Psoas muscle (tissue), 8 donors: ENCODE results near the gene ZFP92. TPM values are rescaled to one million over a fixed set of nuclear protein-coding genes. Genes with fewer than 3 reads are reported as not detected.

Experiments used
- ATAC-seq, 4 donors: fragments of 200-7000 bp; cut with Tn5 transposase; one replicate each; pipeline ENCODE4 v1.9.1; 2020; ENCODE audit warnings: moderate library complexity in 3 of 4, mild to moderate bottlenecking in 2 of 4
- DNase-seq, 2 donors: peaks; one replicate each; pipeline ENCODE4 v3.0.0-alpha.2; 2020
- H3K27ac ChIP-seq: fragments of 200-600 bp; one replicate; pipeline ENCODE4 v1.8.0; 2022
- H3K27me3 ChIP-seq, 3 donors: fragments of 200-600 bp in 1 of 3; one replicate each; pipeline versions ENCODE4 v1.6.1 to v1.8.0; 2013 to 2022; ENCODE audit warnings: low read length in 2 of 3, mild to moderate bottlenecking in 2 of 3, moderate library complexity in 1 of 3; ENCODE audit not compliant: insufficient read depth in 3 of 3
- H3K36me3 ChIP-seq, 2 donors: fragments of 200-600 bp in 1 of 2; one replicate each; pipeline versions ENCODE4 v1.6.1 to v1.8.0; 2013 to 2022; ENCODE audit warnings: low read depth in 1 of 2, mild to moderate bottlenecking in 1 of 2, moderate library complexity in 1 of 2; ENCODE audit not compliant: insufficient read depth in 1 of 2
- H3K4me1 ChIP-seq: fragments of 200-600 bp; one replicate; pipeline ENCODE4 v1.8.0; 2022
- H3K4me3 ChIP-seq: fragments of 200-600 bp; one replicate; pipeline ENCODE4 v1.8.0; 2022; ENCODE audit warnings: mild to moderate bottlenecking
- H3K9me3 ChIP-seq: fragments of 200-600 bp; one replicate; pipeline ENCODE4 v1.8.0; 2022
- CTCF ChIP-seq: fragments of 200-600 bp; IDR thresholded peaks from one replicate; pipeline ENCODE4 v1.8.0; 2022; ENCODE audit warnings: antibody characterized with exemption
- WGBS, 3 donors: extraction: QIAGEN DNeasy Blood & Tissue Kit; methylation state at CpG; one replicate each; pipeline versions ENCODE4 v1.1.6 to v1.1.7; 2013; 5-methylcytosine and 5-hydroxymethylcytosine counted together
- intact Hi-C, 2 donors: fragments of 100-400 bp; cut with DNase I; formaldehyde crosslinking; loops; one replicate each; pipeline versions ENCODE4 v1.11.0 to v1.14.2; 2022
- polyA plus RNA-seq, 3 donors: library from polyadenylated mRNA; stranded (reverse); fragments of 200-250 nt; gene quantifications; one replicate each; pipeline ENCODE4 v1.2.3, GENCODE V29; 2013
- total RNA-seq, 4 donors: library from RNA; stranded (reverse); fragmentation: NEBNext Ultra II Directional in 2 of 4; extraction: Animal tissue kit (Norgen Biotek cat#: 25700) in 2 of 4; gene quantifications; one replicate each; pipeline versions ENCODE4 v1.2.1 to v1.2.4, GENCODE V29; 2021 to 2023
- donor health status: healthy with polysubstance abuse.
- donor health status: DM: no; HTN: no; CAD: no; lungs with moderate emphysema.
- donor health status: Bipolar disorder and iron deficiency.
- donor health status: healthy.
- donor health status: DM: yes; HTN: yes; CAD: no.
- donor health status: DM: no; HTN: no; CAD: no.
- donor health status: DM: no; HTN: no; CAD: no.
- donor health status: DM: yes; HTN: yes; CAD: no.

ZFP92 gene
- total and polyA plus RNA-seq, 7 donors: 0.10 to 0.50 (median 0.30) TPM

- intact Hi-C loops: no loop called here
- Histone ChIP-seq H3K27me3 (peaks cover 0 to 13% (median 4%) of the 10 kb centered on the region in 3 donors), H3K4me1 (no peaks in the 10 kb centered on the region), H3K4me3 (no peak overlapping the region), H3K27ac (no peak overlapping the region), H3K36me3 (no peaks in the 10 kb centered on the region), H3K9me3 (no peaks in the 10 kb centered on the region)
- WGBS, 3 donors: 59 to 77% (median 67%) methylated on average over 7 of the region's 7 CpGs
- no peak for DNase-seq
- no peak for ATAC-seq
- no peak for TF ChIP-seq CTCF
Measured at GRCh38 chrX:153374426-153374825, 36.8 kb upstream of the ZFP92 start.

GRCh38 chrX:153375571-153375970 is 35.7 kb upstream of the ZFP92 start:
- Histone ChIP-seq H3K4me1 (no peaks in the 10 kb centered on the region), H3K27me3 (peaks cover 0 to 13% (median 0%) of the 10 kb centered on the region in 3 donors), H3K36me3 (no peaks in the 10 kb centered on the region), H3K4me3 (no peak overlapping the region), H3K9me3 (no peaks in the 10 kb centered on the region), H3K27ac (no peak overlapping the region)
- ATAC-seq (no peak), DNase-seq (no peak)
- TF ChIP-seq CTCF: no peak
- intact Hi-C loops: no loop called here
- 80 to 92% (median 85%) methylated on average over 5 of the region's 5 CpGs for WGBS, 3 donors

GRCh38 chrX:153377727-153378126 is 33.5 kb upstream of the ZFP92 start:
- Histone ChIP-seq H3K4me1 (no peaks in the 10 kb centered on the region), H3K9me3 (no peaks in the 10 kb centered on the region), H3K36me3 (no peaks in the 10 kb centered on the region), H3K27me3 (no peaks in the 10 kb centered on the region), H3K4me3 (no peak overlapping the region), H3K27ac (no peak overlapping the region)
- intact Hi-C loops: no loop called here
- 71 to 100% (median 93%) methylated on average over 3 of the region's 3 CpGs for WGBS, 3 donors
- TF ChIP-seq CTCF: no peak
- DNase-seq (no peak), ATAC-seq (no peak)

GRCh38 chrX:153378607-153379006 is 32.7 kb upstream of the ZFP92 start:
- ATAC-seq: no peak
- Histone ChIP-seq H3K27me3 (no peaks in the 10 kb centered on the region), H3K9me3 (no peaks in the 10 kb centered on the region), H3K4me3 (no peak overlapping the region), H3K27ac (no peak overlapping the region), H3K36me3 (no peaks in the 10 kb centered on the region), H3K4me1 (no peaks in the 10 kb centered on the region)
- TF ChIP-seq CTCF: no peak
- 56 to 68% (median 60%) methylated on average over 3 to 4 of the region's 4 CpGs for WGBS, 3 donors
- DNase-seq: no peak
- intact Hi-C loops: no loop called here

- no peaks in the 10 kb centered on the region for H3K27me3 ChIP-seq
- H3K4me3 ChIP-seq: no peak overlapping the region
- intact Hi-C loops: no loop called here
- DNase-seq (no peak), ATAC-seq (no peak)
- H3K9me3 ChIP-seq: no peaks in the 10 kb centered on the region
- no peaks in the 10 kb centered on the region for H3K36me3 ChIP-seq
- H3K4me1 ChIP-seq: no peaks in the 10 kb centered on the region
- 80 to 86% (median 82%) methylated on average over 4 to 9 of the region's 9 CpGs for WGBS, 3 donors
- no peak overlapping the region for H3K27ac ChIP-seq
- TF ChIP-seq CTCF: no peak
Measured at GRCh38 chrX:153379508-153379907, 31.8 kb upstream of the ZFP92 start.
